Lung (tissue), 12 donors: Measurements from ENCODE around the gene CAPZB. TPM values are rescaled to one million over a fixed set of nuclear protein-coding genes. Genes with fewer than 3 reads are reported as not detected.
A peak's percentile ranks its signal among the peaks of the same experiment; 100 is the strongest.

ENCODE experiments used
- ATAC-seq: fragments of 200-7000 bp; cut with Tn5 transposase; one replicate; pipeline ENCODE4 v1.9.1; 2020; ENCODE audit warnings: moderate number of reproducible peaks; ENCODE audit not compliant: insufficient read depth, low FRiP score
- DNase-seq, 3 donors: peaks; one replicate each; pipeline ENCODE4 v3.0.0-alpha.2; 2013 to 2017
- H3K27ac ChIP-seq, 2 donors: one replicate each; pipeline ENCODE4 v1.5.1; 2013; ENCODE audit warnings: mild to moderate bottlenecking in 2 of 2, moderate library complexity in 2 of 2, control low read depth in 1 of 2, inconsistent platforms in 1 of 2, low read depth in 1 of 2, low read length in 1 of 2
- H3K27me3 ChIP-seq, 3 donors: one replicate each; pipeline ENCODE4 v1.5.1; 2013; ENCODE audit warnings: low read length in 2 of 3; ENCODE audit not compliant: control insufficient read depth in 3 of 3, insufficient read depth in 3 of 3
- H3K36me3 ChIP-seq, 4 donors: one replicate each; pipeline ENCODE4 v1.5.1; 2013; ENCODE audit warnings: low read length in 4 of 4, mild to moderate bottlenecking in 1 of 4, moderate library complexity in 1 of 4; ENCODE audit not compliant: control insufficient read depth in 4 of 4, insufficient read depth in 4 of 4
- H3K4me1 ChIP-seq, 5 donors: one replicate each; pipeline ENCODE4 v1.5.1; 2013; ENCODE audit warnings: low read length in 5 of 5, mild to moderate bottlenecking in 2 of 5, moderate library complexity in 1 of 5; ENCODE audit not compliant: control insufficient read depth in 5 of 5, insufficient read depth in 5 of 5
- H3K4me3 ChIP-seq: one replicate; pipeline ENCODE4 v1.5.1; 2013; ENCODE audit warnings: mild to moderate bottlenecking, control low read depth, moderate library complexity
- H3K9ac ChIP-seq, 2 donors: one replicate each; pipeline ENCODE4 v1.5.1; 2013; ENCODE audit warnings: low read length in 2 of 2, control low read depth in 1 of 2; ENCODE audit not compliant: insufficient read depth in 1 of 2
- H3K9me3 ChIP-seq, 4 donors: one replicate each; pipeline ENCODE4 v1.5.1; 2013; ENCODE audit warnings: low read length in 3 of 4, mild to moderate bottlenecking in 1 of 4, moderate library complexity in 1 of 4; ENCODE audit not compliant: control insufficient read depth in 4 of 4, insufficient read depth in 3 of 4
- WGBS, 2 donors: extraction: QIAGEN DNeasy Blood & Tissue Kit; methylation state at CpG; one replicate each; pipeline ENCODE4 v1.1.7; 2013; 5-methylcytosine and 5-hydroxymethylcytosine counted together
- polyA plus RNA-seq, 2 donors: library from polyadenylated mRNA; stranded (reverse); fragments of 200-250 nt; gene quantifications; one replicate each; pipeline ENCODE4 v1.2.1, GENCODE V29; 2013
- total RNA-seq, 2 donors: library from RNA; depleted of rRNA in 1 of 2; stranded (reverse); fragments of >200 nt in 1 of 2; gene quantifications; one replicate each; pipeline ENCODE4 v1.2.1, GENCODE V29; 2014 to 2021
- TF ChIP-seq, protein P1 (sequence below): IDR thresholded peaks from 2 replicates; pipeline ENCODE4 v1.5.1; 2012; ENCODE audit warnings: mild to moderate bottlenecking; ENCODE audit errors: control extremely low read depth, extremely low read depth
- donor health status: control.
- donor health status: control.
- donor health status: Bipolar disorder and iron deficiency.
- donor health status: healthy.
- donor health status: DM: yes; HTN: yes; CAD: no.

Gene CAPZB
- total and polyA plus RNA-seq, 4 donors, result 94.7 to 339 (median 278) TPM

DNA sequence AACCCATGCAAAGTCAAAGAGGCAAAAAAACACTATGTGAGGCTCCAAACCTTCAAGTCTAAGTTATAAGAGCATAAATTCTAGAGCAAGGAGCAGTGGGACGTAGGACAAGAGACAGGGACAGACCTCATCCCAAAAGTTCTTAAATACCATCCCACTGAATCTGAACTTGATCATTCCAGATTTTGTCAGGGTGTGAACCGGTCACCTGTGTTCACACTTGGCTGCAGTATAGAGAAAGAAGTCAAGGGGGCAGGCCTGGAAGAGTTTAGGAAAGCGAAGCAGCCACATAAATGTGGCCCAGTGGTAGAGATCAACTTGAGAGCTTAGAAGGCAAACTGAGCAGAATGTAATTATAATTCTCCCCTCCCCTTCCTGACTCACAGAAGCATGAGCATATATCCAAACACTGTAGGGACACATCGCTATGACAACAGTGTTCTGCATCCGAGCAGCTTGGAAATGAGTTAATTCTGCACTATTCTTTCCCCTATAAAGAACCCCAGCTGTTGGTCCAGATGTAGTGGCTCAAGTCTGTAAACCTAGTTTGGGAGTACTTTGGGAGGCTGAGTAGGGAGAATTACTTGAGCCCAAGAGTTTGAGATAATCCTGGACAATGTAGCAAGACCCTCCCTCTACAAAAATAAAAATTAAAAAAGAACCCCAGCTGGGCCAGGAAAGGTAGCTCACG is 176.1 kb downstream of the CAPZB start:
- Histone ChIP-seq H3K9me3 (no peaks in the 10 kb centered on the region), H3K4me3 (no peak overlapping the region), H3K27ac (no peak overlapping the region), H3K4me1 (peaks cover 0 to 21% (median 9%) of the 10 kb centered on the region in 5 donors), H3K36me3 (peaks cover 0 to 34% (median 32%) of the 10 kb centered on the region in 4 donors), H3K27me3 (no peaks in the 10 kb centered on the region), H3K9ac (no peak overlapping the region)
- 89 to 94% methylated on average over 6 of the region's 6 CpGs for WGBS, 2 donors
- ATAC-seq (no peak), DNase-seq (peak in 2 of 3 donors; percentile 7 to 21)
- TF ChIP-seq, protein P1, sequence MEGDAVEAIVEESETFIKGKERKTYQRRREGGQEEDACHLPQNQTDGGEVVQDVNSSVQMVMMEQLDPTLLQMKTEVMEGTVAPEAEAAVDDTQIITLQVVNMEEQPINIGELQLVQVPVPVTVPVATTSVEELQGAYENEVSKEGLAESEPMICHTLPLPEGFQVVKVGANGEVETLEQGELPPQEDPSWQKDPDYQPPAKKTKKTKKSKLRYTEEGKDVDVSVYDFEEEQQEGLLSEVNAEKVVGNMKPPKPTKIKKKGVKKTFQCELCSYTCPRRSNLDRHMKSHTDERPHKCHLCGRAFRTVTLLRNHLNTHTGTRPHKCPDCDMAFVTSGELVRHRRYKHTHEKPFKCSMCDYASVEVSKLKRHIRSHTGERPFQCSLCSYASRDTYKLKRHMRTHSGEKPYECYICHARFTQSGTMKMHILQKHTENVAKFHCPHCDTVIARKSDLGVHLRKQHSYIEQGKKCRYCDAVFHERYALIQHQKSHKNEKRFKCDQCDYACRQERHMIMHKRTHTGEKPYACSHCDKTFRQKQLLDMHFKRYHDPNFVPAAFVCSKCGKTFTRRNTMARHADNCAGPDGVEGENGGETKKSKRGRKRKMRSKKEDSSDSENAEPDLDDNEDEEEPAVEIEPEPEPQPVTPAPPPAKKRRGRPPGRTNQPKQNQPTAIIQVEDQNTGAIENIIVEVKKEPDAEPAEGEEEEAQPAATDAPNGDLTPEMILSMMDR, result no peak

DNA sequence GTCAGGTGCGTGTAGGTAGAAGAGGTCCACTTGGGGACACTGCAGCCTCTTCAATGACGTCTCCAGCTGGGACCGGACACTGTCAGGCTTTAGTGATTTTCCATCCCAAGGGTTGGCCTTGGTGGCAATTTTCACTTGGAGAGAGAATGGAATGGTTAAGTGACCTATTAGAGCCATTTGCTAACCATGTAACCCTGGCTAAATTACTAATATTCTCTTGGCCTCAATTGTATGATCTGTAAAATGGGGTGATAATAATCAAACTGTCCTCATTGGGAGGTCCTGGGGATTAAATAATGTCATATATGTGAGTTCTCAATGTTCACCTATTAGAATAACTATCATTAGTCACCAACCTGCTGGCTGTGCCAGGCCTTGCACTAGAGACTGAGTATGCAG is 176.8 kb downstream of the CAPZB start:
- ATAC-seq, result no peak
- TF ChIP-seq, protein P1, result no peak
- WGBS, 2 donors, result 96 to 100% methylated on average over 3 of the region's 3 CpGs
- H3K36me3 ChIP-seq, result peaks cover 4 to 41% (median 37%) of the 10 kb centered on the region in 4 donors
- H3K27me3 ChIP-seq, result no peaks in the 10 kb centered on the region
- no peak overlapping the region for H3K9ac ChIP-seq
- H3K4me1 ChIP-seq, result peaks cover 0 to 21% (median 9%) of the 10 kb centered on the region in 5 donors
- no peak overlapping the region for H3K27ac ChIP-seq
- no peak overlapping the region for H3K4me3 ChIP-seq
- H3K9me3 ChIP-seq, result no peaks in the 10 kb centered on the region
- no peak for DNase-seq

DNA sequence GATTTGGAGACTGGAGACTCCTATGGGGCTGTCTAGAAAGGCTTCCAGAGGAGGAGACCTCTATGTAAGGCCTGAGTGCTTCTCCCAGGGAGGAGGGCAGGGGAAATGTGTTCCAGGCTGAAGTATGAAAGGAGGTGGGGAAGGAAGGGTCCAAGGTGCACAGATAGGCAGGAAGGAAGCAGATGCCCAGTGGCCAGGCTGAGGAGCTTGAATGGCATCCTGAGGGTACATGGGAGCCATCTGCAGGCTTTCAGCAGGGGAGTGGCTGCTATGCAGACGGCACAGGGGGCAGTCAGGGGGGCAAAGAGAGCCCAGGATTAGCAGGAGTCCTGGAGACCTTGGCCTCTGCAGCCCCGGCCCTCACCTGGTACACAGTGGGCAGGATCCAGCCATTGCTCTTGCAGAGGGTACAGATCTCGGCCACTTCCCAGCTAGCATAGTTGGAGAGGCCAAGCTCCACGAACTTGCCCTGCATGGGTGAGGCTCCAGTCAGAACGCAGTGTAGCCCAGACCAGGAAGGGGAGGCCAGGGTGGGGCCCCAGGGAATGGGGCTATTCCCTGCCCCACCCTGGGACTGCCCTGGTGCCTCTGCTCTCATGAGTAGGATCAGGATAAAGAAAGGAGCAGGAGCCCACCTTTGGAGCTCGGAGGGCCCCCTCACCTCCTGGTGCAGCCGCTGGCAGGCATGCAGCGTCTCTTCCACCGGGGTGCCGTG is 177.4 kb downstream of the CAPZB start:
- no peak for ATAC-seq
- no peak overlapping the region for H3K9ac ChIP-seq

More for the DNA sequence above, 177.4 kb downstream of the CAPZB start:
- Histone ChIP-seq H3K9me3 (no peaks in the 10 kb centered on the region), H3K27me3 (no peaks in the 10 kb centered on the region), H3K4me3 (no peak overlapping the region), H3K36me3 (peaks cover 7 to 44% (median 42%) of the 10 kb centered on the region in 4 donors), H3K4me1 (peaks cover 0 to 15% (median 4%) of the 10 kb centered on the region in 5 donors), H3K27ac (no peak overlapping the region)
- DNase-seq, result no peak
- TF ChIP-seq, protein P1, result no peak
- WGBS, 2 donors, result 95 to 96% methylated on average over 10 of the region's 10 CpGs
